NCI-H1105 treated with DMSO at 0.1 percent for 48 hours (cell line): ENCODE data around the gene GPR78.

Experiments
- DNase-seq: peaks from one replicate; lab custom pipeline; 2025; lab: John Stamatoyannopoulos, UW

Gene GPR78

DNA sequence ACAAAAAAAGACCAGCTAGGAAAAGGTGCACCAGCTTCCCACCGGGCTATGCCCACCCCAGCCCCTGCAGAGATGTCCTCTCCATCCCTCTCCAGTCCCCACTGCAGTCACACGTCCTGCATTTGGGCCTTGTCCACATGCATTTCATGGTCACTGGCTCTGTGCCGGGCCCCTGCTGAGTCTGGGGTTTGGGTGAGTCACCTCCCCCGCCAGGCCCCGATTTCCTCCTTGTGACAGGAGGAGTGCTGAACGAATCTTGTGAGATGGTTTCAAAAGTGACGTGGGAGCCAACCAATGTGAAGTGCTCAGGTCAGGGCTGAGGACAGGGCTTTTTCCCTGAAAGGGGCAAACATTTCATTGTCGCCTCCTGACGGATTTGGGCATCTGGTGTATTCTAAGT lies 19.5 kb downstream of the GPR78 start:
- no peak for DNase-seq

DNA sequence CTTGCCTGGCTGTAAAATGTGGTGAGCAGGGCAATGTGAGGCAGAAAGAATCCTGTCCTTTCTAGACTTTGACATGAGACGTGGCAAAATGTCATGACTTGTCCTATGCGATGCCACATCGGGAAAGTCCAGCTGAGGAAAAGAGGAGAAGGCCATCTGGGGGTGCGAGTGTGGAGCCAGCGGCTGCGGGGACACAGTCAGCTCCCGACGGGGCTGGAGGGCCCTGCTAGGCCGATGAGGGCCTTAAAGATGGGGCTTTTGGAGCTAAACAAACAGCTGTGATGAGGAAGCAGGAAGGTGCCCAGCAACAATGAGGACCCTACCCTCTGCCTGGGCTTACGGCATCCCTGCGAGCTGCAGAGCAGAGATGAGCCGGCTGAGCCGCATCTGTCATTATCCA lies 20.1 kb downstream of the GPR78 start:
- DNase-seq = no peak

DNA sequence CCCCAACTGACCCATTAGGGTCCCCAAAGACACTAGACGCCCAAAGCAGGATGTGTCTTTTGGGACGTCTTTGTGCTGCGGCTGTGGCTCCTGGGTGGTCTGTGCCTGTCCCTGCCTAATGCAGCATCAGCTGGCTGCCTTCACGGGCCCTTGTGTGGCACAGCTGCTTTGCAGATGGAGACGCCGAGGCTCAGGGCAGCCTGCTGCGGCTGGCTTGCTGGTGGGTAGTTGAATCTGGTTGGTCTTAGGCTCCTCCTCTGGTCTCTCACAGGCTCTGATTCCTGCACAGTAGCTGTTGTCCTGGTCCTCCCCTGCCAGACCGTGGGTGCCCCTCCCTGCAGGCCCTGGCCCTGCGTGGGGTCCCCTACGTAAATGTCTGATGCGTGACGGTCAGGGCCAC lies 20.5 kb downstream of the GPR78 start:
- DNase-seq = no peak

DNA sequence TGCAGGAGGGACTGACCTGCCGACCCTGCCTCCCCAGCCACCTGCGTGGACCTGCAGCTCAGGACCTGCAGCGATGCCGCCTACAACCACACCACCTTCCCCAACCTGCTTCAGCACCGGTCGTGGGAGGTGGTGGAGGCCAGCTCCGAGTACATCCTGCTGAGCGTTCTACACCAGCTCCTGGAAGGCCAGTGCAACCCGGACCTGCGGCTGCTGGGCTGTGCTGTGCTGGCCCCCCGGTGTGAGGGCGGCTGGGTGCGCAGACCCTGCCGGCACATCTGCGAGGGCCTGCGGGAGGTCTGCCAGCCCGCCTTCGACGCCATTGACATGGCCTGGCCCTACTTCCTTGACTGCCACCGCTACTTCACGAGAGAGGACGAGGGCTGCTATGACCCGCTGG lies 20.9 kb downstream of the GPR78 start:
- DNase-seq = no peak

DNA sequence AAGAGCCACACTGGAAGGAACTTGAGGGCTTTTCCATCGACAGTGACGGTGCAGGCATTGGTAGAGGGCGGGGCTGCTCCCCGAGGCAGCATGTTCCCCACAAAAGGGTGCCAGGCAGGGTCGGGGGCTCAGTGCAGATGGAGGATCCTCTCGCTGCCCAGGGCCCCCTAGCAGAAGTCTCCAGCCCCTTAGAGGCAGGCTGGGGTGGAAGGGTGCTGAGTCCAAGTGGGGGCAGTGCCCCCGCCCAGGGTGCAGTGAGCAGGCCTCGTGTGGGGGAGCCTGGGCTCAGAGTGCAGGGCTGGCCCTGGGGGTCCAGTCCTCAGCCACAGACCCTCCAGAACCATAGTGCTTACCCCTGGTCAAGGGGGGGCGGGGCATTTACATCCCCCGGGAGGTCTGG lies 21.4 kb downstream of the GPR78 start:
- DNase-seq = no peak

DNA sequence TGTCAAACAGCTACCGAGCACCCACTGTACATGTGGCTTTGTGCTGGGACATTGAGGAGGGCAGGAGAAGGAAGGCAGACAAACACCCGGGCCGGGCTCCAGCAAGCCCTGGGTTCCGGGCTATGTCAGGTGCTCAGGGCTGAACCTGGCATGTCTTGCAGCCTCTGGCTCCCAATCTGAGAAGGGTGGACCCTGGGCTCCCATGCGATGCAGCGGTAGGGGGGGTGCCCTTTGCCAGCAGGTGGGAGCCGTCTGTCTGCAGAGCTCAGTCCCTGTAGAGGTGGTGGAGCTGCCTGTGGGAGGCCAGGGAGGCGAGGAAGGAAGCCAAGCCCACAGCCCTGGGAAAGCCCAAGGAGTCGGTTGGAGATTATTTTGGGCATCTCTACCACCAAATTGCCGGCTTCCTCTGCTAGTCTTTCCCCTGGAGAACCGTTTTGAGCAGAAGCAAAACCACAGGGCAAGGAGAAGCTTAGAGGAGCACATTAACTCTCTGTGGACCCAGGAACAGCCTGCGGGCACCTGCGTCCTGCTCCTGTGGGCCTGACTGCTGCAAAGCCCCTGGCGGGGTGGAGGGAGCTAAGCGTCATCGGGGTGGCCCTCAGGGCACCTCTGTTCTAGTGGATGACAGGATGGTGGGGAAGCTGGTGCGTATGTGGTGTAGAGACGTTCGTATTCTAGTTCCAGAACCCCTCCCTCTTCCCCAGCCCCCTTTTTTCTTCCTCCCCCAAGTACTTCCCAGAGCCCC lies 22.7 kb downstream of the GPR78 start:
- no peak for DNase-seq

DNA sequence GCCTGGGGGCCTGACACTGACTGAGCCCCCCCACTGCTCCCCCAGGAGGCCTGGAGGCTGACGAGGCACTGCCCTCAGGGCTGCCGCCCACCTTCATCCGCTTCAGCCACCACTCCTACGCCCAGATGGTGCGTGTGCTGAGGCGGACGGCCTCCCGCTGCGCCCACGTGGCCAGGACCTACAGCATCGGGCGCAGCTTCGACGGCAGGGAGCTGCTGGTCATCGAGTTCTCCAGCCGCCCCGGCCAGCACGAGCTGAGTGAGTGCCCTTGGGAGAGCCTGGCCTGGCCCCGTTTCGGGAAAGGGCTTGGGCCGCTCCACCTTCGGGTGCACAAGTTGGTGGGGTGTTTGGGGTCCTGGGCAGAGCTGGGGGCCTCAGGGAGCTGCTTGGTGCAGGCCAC lies 23.7 kb downstream of the GPR78 start:
- no peak for DNase-seq

DNA sequence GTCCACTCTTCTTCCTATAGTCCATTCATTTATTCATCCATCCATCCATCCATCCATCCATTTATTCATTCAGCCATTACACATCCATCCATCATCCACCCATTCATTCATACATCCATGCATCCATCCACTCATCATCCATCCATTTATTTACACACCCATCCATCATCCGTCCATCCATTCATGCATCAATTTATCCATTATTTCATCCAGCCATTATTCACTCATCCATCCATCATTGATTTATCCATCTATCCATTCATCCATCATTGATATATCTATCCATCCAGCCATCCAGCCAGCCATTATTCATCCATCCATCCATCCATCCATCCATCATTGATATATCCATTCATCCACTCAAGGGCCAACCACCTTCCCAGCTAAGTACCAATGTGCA lies 25.1 kb downstream of the GPR78 start:
- DNase-seq = no peak

DNA sequence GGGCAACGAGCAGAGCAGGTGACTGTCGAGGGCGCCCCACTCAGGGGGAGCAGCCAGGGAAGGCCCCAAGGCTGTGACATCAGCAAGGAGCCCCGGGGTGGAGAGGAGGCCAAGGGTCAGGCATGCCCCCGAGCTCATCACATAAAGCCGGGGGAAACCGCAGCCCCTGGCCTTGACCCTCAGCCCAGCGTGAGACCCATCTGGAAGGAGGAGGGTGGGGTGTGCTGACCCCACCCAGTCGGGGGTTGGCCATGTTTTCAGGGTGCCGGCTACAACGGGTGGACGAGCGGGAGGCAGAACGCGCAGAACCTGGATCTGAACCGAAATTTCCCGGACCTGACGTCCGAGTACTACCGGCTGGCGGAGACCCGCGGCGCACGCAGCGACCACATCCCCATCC lies 26.3 kb downstream of the GPR78 start:
- no peak for DNase-seq

DNA sequence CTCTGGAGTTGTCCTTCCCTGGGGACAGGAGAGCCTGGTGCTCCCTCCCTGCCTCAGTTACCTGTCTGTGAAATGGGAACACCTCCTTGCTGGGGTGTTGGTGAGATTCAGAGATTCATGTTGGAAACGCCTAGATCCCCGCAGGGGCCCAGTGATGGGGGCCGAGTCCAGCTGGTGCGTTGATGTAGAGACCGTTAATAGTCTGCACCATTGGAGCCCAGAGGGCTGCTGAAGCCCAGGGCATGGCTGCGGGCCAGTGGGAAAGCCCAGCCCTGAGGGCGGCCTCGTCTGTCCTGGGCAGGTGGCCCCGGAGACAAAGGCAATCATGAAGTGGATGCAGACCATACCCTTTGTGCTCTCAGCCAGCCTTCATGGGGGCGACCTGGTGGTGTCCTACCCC lies 26.8 kb downstream of the GPR78 start:
- no peak for DNase-seq

DNA sequence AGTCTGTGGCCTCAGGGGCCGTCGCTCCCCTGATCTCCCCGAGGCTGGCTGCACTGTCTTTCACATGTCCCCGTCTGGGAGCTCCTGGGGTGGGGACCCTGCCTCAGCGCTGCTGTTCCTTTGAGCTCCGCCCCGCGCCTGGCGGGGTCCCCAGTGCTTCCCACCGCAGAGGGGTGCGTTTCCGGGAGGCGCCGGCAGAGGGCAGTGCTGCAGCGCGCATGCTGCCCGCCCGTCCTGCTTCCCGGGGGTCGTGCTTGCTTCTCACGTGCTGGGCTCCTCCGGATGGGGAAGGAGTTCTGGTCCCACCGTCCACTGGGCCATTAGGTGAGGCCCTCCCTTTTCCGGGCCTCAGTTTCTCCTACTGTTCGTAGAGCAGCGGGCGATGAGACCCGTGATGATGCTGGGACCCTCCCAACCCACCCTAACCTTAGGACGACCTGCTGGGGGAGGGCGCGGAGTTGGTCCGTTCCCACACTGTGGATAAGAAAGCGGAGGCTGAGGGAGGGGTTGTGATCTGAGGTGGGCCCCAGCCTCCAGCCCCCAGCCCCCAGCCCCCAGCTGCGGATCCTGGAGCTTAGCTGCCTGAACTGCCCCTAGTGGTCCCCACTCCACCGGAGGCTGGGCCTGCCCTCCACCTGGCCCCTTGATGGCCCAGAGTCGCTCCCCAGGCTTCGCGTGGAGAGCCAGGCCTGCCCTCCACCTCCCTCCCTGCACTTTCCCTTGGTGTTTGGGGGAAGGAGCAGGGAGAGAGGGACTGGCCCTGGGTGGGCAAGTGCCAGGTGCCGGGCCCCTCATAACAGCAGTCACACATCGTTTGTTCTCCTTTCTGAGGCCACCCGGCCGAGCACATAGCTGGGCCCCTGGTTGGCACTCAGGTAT lies 27.6 kb downstream of the GPR78 start:
- peak; percentile 1 for DNase-seq

DNA sequence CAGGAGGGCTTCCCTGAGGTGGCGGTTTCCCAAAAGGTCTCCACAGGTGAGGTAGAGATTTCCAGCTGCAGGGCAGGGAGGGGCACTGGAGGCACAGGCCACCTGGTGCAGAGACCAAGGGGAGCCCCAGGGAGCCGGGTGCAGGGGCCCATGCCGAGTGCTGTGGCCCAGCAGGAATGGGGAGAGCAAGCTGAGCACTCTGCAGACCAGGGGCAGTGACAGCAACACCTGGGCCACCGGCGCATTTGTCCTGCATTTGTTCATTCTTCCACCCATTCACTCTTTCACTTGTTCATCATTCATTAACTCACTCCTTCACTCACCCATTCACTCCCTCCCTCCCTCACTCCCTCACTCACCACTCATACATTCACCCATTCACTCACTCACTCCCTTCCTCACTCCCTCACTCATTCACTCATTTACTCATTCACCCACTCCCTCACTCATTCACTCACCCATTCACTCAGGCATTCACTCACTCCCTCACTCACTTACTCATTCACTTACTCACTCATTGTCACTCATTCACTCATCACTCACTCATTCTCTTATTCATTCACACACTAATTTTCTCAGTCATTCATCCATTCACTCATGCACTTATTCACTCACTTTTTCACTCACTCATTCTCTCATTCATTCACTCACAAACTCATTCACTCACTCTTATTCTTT lies 28.7 kb downstream of the GPR78 start:
- DNase-seq = no peak

DNA sequence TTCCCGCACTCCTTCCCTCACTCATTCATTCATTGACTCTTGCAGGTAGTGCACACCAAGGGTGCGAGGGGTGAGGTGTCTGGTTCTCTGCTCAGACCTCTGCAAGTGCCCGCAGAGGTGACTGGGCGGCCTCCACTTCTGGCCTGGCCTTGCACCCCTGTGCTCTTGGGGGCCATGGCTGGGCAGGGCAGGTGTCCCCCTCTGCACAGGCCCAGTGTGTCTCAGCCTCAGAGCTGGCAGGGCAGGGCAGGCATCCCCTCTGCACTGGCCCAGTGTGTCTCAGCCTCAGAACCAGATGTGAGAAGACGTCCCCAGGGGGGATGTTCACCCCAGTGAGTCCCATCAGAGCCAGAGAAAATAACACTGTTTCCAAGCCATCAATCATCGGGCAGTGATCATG lies 29.2 kb downstream of the GPR78 start:
- no peak for DNase-seq

DNA sequence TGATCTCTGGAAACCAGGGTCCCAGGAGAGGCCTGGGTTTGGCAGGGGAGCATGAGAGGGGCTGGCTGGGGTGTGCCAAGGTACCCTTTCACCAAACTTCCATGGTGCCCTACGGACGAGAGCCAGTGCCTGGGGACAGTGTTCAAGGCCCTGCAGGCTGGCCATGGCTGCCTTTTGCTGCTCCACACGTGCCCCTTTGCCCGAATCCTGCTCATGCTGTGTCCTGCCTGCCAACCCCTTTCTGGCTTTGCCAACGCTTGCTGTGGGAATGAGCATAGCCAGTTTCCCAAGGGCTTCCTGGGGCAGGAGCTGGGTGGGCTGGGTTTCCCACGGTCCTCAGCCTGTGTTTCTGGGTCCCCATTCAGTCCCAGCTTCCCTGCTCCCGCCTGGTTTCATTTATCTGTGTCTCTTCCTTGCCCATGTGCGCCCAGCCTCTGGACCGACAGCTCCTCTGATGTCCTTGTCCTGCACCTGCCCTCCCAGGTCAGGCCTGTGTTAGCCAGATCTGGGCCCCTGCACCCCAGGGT lies 29.7 kb downstream of the GPR78 start:
- no peak for DNase-seq

DNA sequence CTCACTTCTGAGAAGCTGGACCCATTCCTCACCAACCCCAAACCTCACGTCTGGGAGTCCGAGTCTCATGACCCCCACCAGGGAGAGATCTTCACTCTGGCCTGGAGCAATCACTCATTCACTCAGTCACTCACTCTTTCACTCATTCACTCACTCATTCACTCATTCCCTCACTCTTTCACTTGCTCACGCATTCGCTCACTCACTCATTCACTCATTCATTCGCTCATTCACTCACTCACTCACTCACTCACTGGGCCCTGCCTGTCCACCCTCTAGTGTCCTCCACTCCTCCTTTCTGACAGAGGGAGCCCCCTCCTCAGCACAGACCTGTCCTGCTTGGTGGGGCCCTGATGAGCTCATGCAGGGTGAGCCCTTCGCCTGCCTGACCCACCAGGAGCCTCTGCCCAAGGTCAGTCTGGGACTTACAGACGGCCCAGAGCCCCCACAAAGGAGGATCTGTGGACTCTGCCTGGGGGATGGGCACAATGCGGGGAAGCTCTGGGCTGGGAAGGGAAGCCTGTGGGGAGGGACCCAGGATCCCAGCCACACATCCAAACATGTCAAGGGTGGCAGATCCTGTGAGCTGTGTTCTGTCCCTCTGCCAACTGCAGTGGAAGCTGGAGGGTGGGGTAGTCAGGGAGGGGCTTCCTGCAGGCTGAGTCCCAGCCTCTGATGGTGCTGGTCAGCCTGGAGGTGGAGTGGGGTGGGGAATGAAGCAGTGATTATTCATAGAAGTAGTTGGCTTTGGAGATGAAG lies 30.8 kb downstream of the GPR78 start:
- no peak for DNase-seq

DNA sequence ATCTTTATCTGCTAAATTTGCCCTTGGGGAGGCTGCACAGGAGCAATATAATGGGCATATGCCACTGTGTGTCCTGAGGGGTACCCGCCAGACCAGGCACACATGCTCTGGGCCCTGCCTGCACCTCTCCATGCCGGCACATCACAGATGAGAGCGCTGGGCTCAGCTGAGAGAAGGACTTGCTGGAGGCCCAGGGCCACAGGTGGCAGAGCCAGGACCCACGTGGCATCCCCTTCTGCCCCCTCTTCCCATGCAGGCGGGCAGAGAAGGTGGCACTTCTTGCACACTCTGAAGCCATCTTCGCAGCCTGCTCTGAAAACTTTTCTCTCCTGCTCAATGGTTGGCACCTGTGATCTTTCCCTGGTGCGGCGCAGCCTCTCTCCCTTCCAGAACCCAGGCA lies 32.5 kb downstream of the GPR78 start:
- no peak for DNase-seq

DNA sequence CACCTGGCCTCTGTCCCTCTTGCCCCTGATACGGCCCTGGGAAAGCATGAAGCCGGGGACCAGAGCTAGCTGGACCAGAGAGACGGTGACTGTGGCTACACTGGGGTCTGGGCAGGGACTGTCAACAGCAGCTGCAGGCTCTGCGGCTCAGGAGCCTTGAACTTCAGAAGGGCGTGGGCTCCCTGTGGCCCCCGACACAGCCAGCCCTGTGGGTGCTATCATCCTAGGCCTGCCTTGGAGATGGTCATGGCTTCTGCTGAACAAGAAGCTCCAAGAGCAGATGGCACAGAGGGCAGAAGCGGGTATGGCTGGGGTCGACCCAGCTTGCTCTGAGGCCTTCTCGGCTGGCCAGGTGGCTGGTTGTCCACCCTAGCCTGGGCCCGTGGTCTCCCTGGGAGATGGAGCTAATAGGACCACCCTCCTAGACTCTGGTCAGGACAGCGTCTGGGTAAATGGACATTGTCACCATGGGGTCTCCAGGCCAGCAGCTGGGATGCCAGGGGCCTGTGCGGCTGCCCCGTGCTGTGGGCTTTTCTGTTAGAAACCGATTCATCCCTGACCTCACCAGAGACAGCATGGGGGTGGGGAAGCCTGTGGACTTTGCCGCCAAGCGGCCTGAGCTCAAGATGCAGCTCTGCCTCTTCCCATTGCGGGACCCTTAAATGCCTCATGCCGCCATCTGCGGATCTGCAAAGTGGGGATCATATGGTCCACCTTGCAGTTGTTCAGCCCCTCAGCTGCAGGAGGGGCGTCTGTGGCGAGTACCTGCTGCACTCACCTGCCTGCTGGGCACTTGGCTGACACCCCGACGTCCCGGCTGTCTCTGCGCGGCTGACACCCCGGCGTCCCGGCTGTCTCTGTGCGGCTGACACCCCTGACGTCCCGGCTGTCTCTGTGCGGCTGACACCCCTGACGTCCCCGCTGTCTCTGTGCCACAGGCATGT lies 33.5 kb downstream of the GPR78 start:
- no peak for DNase-seq

DNA sequence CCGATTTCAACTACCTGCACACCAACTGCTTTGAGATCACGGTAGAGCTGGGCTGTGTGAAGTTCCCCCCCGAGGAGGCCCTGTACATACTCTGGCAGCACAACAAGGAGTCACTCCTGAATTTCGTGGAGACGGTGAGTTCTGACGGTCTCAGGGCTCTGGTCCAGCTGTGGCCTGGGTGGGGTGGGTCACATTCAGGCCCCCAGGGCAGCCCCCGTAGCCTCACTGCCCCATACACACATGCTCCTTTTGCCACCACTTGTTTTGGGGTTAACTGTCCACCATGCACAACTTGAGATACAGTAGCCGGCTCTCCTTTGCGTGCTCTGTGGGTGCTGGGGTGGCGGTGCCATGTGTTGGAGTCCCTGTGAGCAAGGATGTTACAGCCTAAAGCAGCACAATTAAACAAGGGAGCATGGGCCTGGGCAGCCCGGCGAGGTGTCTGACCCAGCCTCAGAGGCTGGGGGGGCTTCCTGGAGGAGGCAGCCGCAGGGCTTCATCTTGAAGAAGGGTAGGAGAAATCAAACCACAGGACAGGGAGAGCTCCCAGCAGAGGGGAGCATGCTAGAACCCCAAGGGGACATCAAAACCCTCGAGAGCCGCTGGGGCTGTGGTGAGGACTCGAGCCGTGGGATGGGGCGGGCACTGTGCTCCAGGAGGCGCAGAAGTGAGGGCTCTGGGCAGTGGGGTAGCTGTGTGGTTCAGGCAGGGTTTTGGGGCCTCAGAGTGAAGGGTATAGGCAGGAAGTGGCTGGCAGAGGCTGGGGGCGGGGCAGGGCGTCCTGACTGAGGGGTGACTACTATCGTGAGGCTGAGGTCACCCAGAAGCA lies 34.4 kb downstream of the GPR78 start:
- no peak for DNase-seq

DNA sequence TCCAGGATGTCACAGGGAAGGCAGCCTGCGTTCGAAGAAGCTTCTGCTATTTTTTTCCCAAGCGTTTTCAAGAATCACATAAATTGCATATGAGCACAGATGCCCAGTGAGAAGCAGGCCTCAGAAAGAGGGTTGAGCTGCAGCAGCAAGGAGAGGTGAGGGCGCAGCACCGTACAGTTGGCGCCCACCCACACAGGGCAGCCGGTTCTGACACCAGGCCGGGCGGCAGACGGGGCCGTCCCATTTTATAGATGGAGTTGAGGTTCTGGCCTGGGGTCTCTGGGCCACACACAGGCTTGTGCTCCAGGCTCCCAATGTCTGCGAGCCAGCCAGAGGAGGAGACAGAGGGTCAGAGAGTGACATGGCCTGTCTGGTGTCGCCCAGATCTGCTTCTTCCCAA lies 35.2 kb downstream of the GPR78 start:
- no peak for DNase-seq
